GM23338 (cell line): ENCODE data around the gene ADAMTS17.

Source experiments
- CREB1 ChIP-seq: fragments of 250-450 bp; sonication (Bioruptor Pico); IDR thresholded peaks from 2 replicates; pipeline ENCODE4 v1.5.0; 2020; ENCODE audit warnings: low read depth, mild to moderate bottlenecking, moderate library complexity
- CTCF ChIP-seq, 2 experiments: fragments of 200-600 bp in 1 of 2; sonication (generic) in 1 of 2; conservative IDR thresholded peaks; 2 replicates each; pipeline versions ENCODE4 v1.5.1 to v1.6.1; 2016 to 2017; ENCODE audit warnings: antibody characterized with exemption in 2 of 2, low read depth in 2 of 2, mild to moderate bottlenecking in 2 of 2, moderate library complexity in 1 of 2
- EZH2 ChIP-seq: fragments of 200-600 bp; sonication (generic); IDR thresholded peaks from one replicate; pipeline ENCODE4 v1.8.0; 2017; ENCODE audit warnings: antibody characterized with exemption, mild to moderate bottlenecking, low read depth; ENCODE audit not compliant: unreplicated experiment
- EZH2phosphoT487 ChIP-seq: fragments of 200-600 bp; sonication (generic); IDR thresholded peaks from one replicate; pipeline ENCODE4 v1.8.1; 2018; ENCODE audit warnings: antibody characterized with exemption; ENCODE audit not compliant: unreplicated experiment
- NANOG ChIP-seq: IDR thresholded peaks from 2 replicates; pipeline ENCODE4 v1.6.1; 2016; ENCODE audit warnings: antibody characterized with exemption, borderline replicate concordance
- POLR2AphosphoS5 ChIP-seq: IDR thresholded peaks from 2 replicates; pipeline ENCODE4 v1.6.1; 2016; ENCODE audit warnings: antibody characterized with exemption, low read depth
- REST ChIP-seq: IDR thresholded peaks from one replicate; pipeline ENCODE4 v1.6.1; 2018; ENCODE audit warnings: antibody characterized with exemption; ENCODE audit not compliant: unreplicated experiment
- STAT1 ChIP-seq: IDR thresholded peaks from one replicate; pipeline ENCODE4 v1.6.1; 2016; ENCODE audit warnings: antibody characterized with exemption; ENCODE audit not compliant: unreplicated experiment
- ZNF462 ChIP-seq: fragments of 250-450 bp; sonication (Bioruptor Pico); IDR thresholded peaks from 2 replicates; pipeline ENCODE4 v1.5.0; 2020; ENCODE audit warnings: mild to moderate bottlenecking, moderate library complexity

- TF ChIP-seq CTCF (conservative IDR thresholded peaks at IDR 0.05; ENCODE audit: low read depth in 2 of 2) (no peak), EZH2phosphoT487 (no peak), EZH2 (no peak), REST (no peak), NANOG (no peak), ZNF462 (CRISPR knock-in tag) (no peak), CREB1 (CRISPR knock-in tag) (no peak), POLR2AphosphoS5 (no peak), STAT1 (no peak)
Observed at GRCh38 chr15:100194996-100195395, 146.8 kb downstream of the ADAMTS17 start.
